Activated gamma-delta T cell (primary cell): ENCODE measurements around the gene NEK5.
A peak's percentile ranks its signal among the peaks of the same experiment; 100 is the strongest.

Source experiments
- DNase-seq: peaks from one replicate; lab custom pipeline; 2025; lab: John Stamatoyannopoulos, UW

NEK5 gene

GRCh38 chr13:52011632-52012511 is 117.0 kb downstream of the NEK5 start, which contains the start of gene ALG11:
TSS of gene ALG11 (plus strand) at chr13:52012398. CDS start at chr13:52012419, 21 bp downstream.
- peak; percentile 91 for DNase-seq

GRCh38 chr13:52010890-52011631 is 117.8 kb downstream of the NEK5 start, which contains the start of gene ATP7B:
TSS of gene ATP7B (minus strand) at chr13:52011450. CDS start at chr13:52011337, 113 bp downstream.
- DNase-seq: no peak

- no peak for DNase-seq
Observed at GRCh38 chr13:52009946-52010345, 118.9 kb downstream of the NEK5 start.

GRCh38 chr13:52006523-52007245 is 122.2 kb downstream of the NEK5 start:
- no peak for DNase-seq

- DNase-seq: no peak
Observed at GRCh38 chr13:52005841-52006522, 122.9 kb downstream of the NEK5 start.

GRCh38 chr13:52004511-52005170 is 124.2 kb downstream of the NEK5 start:
- no peak for DNase-seq

- DNase-seq: no peak
Observed at GRCh38 chr13:52003541-52003940, 125.3 kb downstream of the NEK5 start.

GRCh38 chr13:52002361-52002760 is 126.5 kb downstream of the NEK5 start:
- no peak for DNase-seq

GRCh38 chr13:52001120-52001731 is 127.6 kb downstream of the NEK5 start:
- no peak for DNase-seq

- no peak for DNase-seq
Observed at GRCh38 chr13:51999921-52000320, 129.0 kb downstream of the NEK5 start.

GRCh38 chr13:51999510-51999911 is 129.4 kb downstream of the NEK5 start:
- DNase-seq: no peak

GRCh38 chr13:51998723-51999509 is 130.0 kb downstream of the NEK5 start:
- no peak for DNase-seq

GRCh38 chr13:51997641-51998330 is 131.1 kb downstream of the NEK5 start:
- DNase-seq: no peak

- DNase-seq: no peak
Observed at GRCh38 chr13:51997186-51997585, 131.7 kb downstream of the NEK5 start.

- DNase-seq: no peak
Observed at GRCh38 chr13:51996641-51997040, 132.2 kb downstream of the NEK5 start.

GRCh38 chr13:51995677-51996551 is 133.0 kb downstream of the NEK5 start:
- DNase-seq: no peak

GRCh38 chr13:51993713-51994112 is 135.2 kb downstream of the NEK5 start:
- DNase-seq: no peak

- DNase-seq: no peak
Observed at GRCh38 chr13:51988988-51989618, 139.8 kb downstream of the NEK5 start.
